H9 (cell line): ENCODE measurements around the gene PKN1. TPM values are rescaled to one million over a fixed set of nuclear protein-coding genes. Genes with fewer than 3 reads are reported as not detected.

Experiments
- DNase-seq: peaks from one replicate; pipeline ENCODE4 v3.0.0-alpha.2; 2017
- H2AFZ ChIP-seq: one replicate; pipeline ENCODE4 v1.6.1; 2013; ENCODE audit warnings: mild to moderate bottlenecking, low read length, control low read depth, moderate library complexity
- H2AK5ac ChIP-seq: 2 replicates; pipeline ENCODE4 v1.6.1; 2013; ENCODE audit warnings: low read length, control low read depth, mixed read lengths; ENCODE audit not compliant: insufficient read length
- H2BK120ac ChIP-seq: one replicate; pipeline ENCODE4 v1.6.1; 2013; ENCODE audit warnings: low read depth, mild to moderate bottlenecking, low read length, control low read depth, inconsistent platforms; ENCODE audit not compliant: poor library complexity, severe bottlenecking
- H2BK12ac ChIP-seq: 2 replicates; pipeline ENCODE4 v1.6.1; 2013; ENCODE audit warnings: low read length, control low read depth, mixed read lengths, low read depth; ENCODE audit not compliant: insufficient read length
- H2BK15ac ChIP-seq: 2 replicates; pipeline ENCODE4 v1.6.1; 2013; ENCODE audit warnings: low read depth, low read length, control low read depth
- H2BK20ac ChIP-seq: one replicate; pipeline ENCODE4 v1.6.1; 2013; ENCODE audit warnings: low read depth, mild to moderate bottlenecking, low read length, control low read depth, inconsistent platforms; ENCODE audit not compliant: poor library complexity, severe bottlenecking
- H2BK5ac ChIP-seq: 2 replicates; pipeline ENCODE4 v1.6.1; 2013; ENCODE audit warnings: low read length, control low read depth, mixed read lengths; ENCODE audit not compliant: insufficient read length
- H3K14ac ChIP-seq: 2 replicates; pipeline ENCODE4 v1.6.1; 2013; ENCODE audit warnings: low read length, control low read depth; ENCODE audit not compliant: insufficient read depth
- H3K18ac ChIP-seq: 2 replicates; pipeline ENCODE4 v1.6.1; 2013; ENCODE audit warnings: low read depth, mild to moderate bottlenecking, mixed read lengths, low read length, control low read depth; ENCODE audit not compliant: insufficient read length
- H3K23ac ChIP-seq: 2 replicates; pipeline ENCODE4 v1.6.1; 2013; ENCODE audit warnings: low read length, control low read depth, mixed read lengths, low read depth; ENCODE audit not compliant: insufficient read length
- H3K23me2 ChIP-seq: 2 replicates; pipeline ENCODE4 v1.6.1; 2013; ENCODE audit warnings: low read depth, mild to moderate bottlenecking, mixed read lengths, low read length, control low read depth; ENCODE audit not compliant: insufficient read length, poor library complexity, severe bottlenecking
- H3K27ac ChIP-seq: 2 replicates; pipeline ENCODE4 v1.5.1; 2013; ENCODE audit warnings: low read length, control low read depth, mixed read lengths, low read depth; ENCODE audit not compliant: insufficient read length
- H3K27me3 ChIP-seq: 2 replicates; pipeline ENCODE4 v1.6.1; 2013; ENCODE audit warnings: low read length, control low read depth, inconsistent platforms; ENCODE audit not compliant: insufficient read depth
- H3K4ac ChIP-seq: 2 replicates; pipeline ENCODE4 v1.6.1; 2013; ENCODE audit warnings: low read depth, mild to moderate bottlenecking, control low read depth, inconsistent platforms, low read length, moderate library complexity
- H3K4me1 ChIP-seq: 2 replicates; pipeline ENCODE4 v1.6.1; 2013; ENCODE audit warnings: low read length, control low read depth, inconsistent platforms; ENCODE audit not compliant: insufficient read depth
- H3K4me2 ChIP-seq: 2 replicates; pipeline ENCODE4 v1.6.1; 2013; ENCODE audit warnings: low read length, control low read depth, mixed read lengths; ENCODE audit not compliant: insufficient read length, insufficient read depth
- H3K56ac ChIP-seq: 2 replicates; pipeline ENCODE4 v1.6.1; 2013; ENCODE audit warnings: low read depth, mild to moderate bottlenecking, mixed read lengths, low read length, control low read depth; ENCODE audit not compliant: insufficient read length
- H3K79me1 ChIP-seq: 2 replicates; pipeline ENCODE4 v1.6.1; 2013; ENCODE audit warnings: low read depth, mild to moderate bottlenecking, moderate library complexity, low read length, control low read depth, inconsistent platforms; ENCODE audit not compliant: insufficient read depth, poor library complexity, severe bottlenecking
- H3K79me2 ChIP-seq: 2 replicates; pipeline ENCODE4 v1.6.1; 2013; ENCODE audit warnings: low read length, control low read depth, inconsistent platforms; ENCODE audit not compliant: insufficient read depth
- H3K9ac ChIP-seq: 2 replicates; pipeline ENCODE4 v1.6.1; 2013; ENCODE audit warnings: low read length, control low read depth, mixed read lengths; ENCODE audit not compliant: insufficient read length; ENCODE audit errors: extremely low read depth
- H3K9me3 ChIP-seq: one replicate; pipeline ENCODE4 v1.6.1; 2013; ENCODE audit warnings: low read depth, low read length, inconsistent platforms; ENCODE audit not compliant: control insufficient read depth
- H3T11ph ChIP-seq: one replicate; pipeline ENCODE4 v1.6.1; 2013; ENCODE audit warnings: mild to moderate bottlenecking, low read length, control low read depth, inconsistent platforms
- H4K20me1 ChIP-seq: one replicate; pipeline ENCODE4 v1.6.1; 2013; ENCODE audit not compliant: control insufficient read depth, insufficient read length, insufficient read depth
- H4K5ac ChIP-seq: 2 replicates; pipeline ENCODE4 v1.6.1; 2013; ENCODE audit warnings: low read depth, mild to moderate bottlenecking, mixed read lengths, low read length, control low read depth; ENCODE audit not compliant: insufficient read length
- H4K8ac ChIP-seq: replicated peaks from 2 replicates; pipeline ENCODE4 v1.6.1; 2013; ENCODE audit warnings: low read length, control low read depth, mixed read lengths, low read depth; ENCODE audit not compliant: insufficient read length
- H4K91ac ChIP-seq: 2 replicates; pipeline ENCODE4 v1.6.1; 2013; ENCODE audit warnings: low read depth, mild to moderate bottlenecking, moderate library complexity, mixed read lengths, low read length, control low read depth; ENCODE audit not compliant: insufficient read length
- H3K27ac Mint-ChIP-seq, 3 experiments: 2 replicates in 2 of 3; 3 replicates in 1 of 3; pipeline ENCODE4 v1.8.0; 2020 to 2021; ENCODE audit warnings: mixed read lengths in 3 of 3, mild to moderate bottlenecking in 1 of 3, moderate library complexity in 1 of 3
- H3K27me3 Mint-ChIP-seq: 2 replicates; pipeline ENCODE4 v1.8.0; 2021; ENCODE audit warnings: low read depth, mild to moderate bottlenecking, moderate library complexity, mixed read lengths
- H3K36me3 Mint-ChIP-seq, 3 experiments: 2 replicates in 2 of 3; 3 replicates in 1 of 3; pipeline ENCODE4 v1.8.0; 2020 to 2021; ENCODE audit warnings: low read depth in 3 of 3, mixed read lengths in 3 of 3; ENCODE audit not compliant: insufficient read depth in 1 of 3
- H3K4me1 Mint-ChIP-seq, 2 experiments: 2 replicates each; pipeline ENCODE4 v1.8.0; 2020; ENCODE audit warnings: mixed read lengths in 2 of 2
- H3K4me3 Mint-ChIP-seq, 2 experiments: 2 replicates in 1 of 2; 3 replicates in 1 of 2; pipeline ENCODE4 v1.8.0; 2020 to 2021; ENCODE audit warnings: mild to moderate bottlenecking in 2 of 2, mixed read lengths in 2 of 2, moderate library complexity in 1 of 2
- H3K9me3 Mint-ChIP-seq, 2 experiments: 2 replicates in 1 of 2; 3 replicates in 1 of 2; pipeline ENCODE4 v1.8.0; 2020; ENCODE audit warnings: mild to moderate bottlenecking in 2 of 2, mixed read lengths in 2 of 2, moderate library complexity in 1 of 2
- CTCF ChIP-seq: fragments of 200-600 bp; sonication (generic); conservative IDR thresholded peaks from 3 replicates; pipeline ENCODE4 v1.8.0; 2021; ENCODE audit warnings: antibody characterized with exemption, mild to moderate bottlenecking
- WGBS: extraction: QIAGEN DNeasy Blood & Tissue Kit; methylation state at CpG from one replicate; pipeline ENCODE4 v1.1.7; 2013; ENCODE audit warnings: missing lambda C conversion rate, low lambda C conversion rate, mixed read lengths; ENCODE audit not compliant: insufficient read length; ENCODE audit errors: extremely low coverage; 5-methylcytosine and 5-hydroxymethylcytosine counted together
- total RNA-seq: library from RNA; stranded (reverse); gene quantifications from 2 replicates; pipeline ENCODE4 v1.2.1, GENCODE V29; 2021

PKN1 gene
- total RNA-seq, 1 experiment from 2014 or later, result 159 TPM

- H3K23me2 ChIP-seq, result peaks cover 7% of the 10 kb centered on the region
- peak overlapping the region; percentile 59 for H3K9ac ChIP-seq
- DNase-seq, result no peak
- peak overlapping the region; percentile 17; the same call in 1 of the 2 replicates for H3K14ac ChIP-seq
- Mint-ChIP-seq H3K4me1 (peaks cover 7 to 10% of the 10 kb centered on the region in 2 experiments), H3K9me3 (no peaks in the 10 kb centered on the region), H3K36me3 (peaks cover 0 to 8% (median 0%) of the 10 kb centered on the region in 3 experiments; a peak in 2 of 7 replicates), H3K27me3 (peaks cover 20% of the 10 kb centered on the region), H3K4me3 (peak overlapping the region; percentile 71 to 81), H3K27ac (no peak overlapping the region)
- no peaks in the 10 kb centered on the region for H3K27me3 ChIP-seq
- no peak overlapping the region for H2BK20ac ChIP-seq
- WGBS, result no CpG with 5 or more reads among the region's 52 CpGs
- H3K4me1 ChIP-seq, result no peaks in the 10 kb centered on the region
- H2AFZ ChIP-seq, result no peak overlapping the region
- H4K5ac ChIP-seq, result no peak overlapping the region
- H3T11ph ChIP-seq, result no peak overlapping the region
- no peak overlapping the region for H2AK5ac ChIP-seq
- no peak overlapping the region for H3K56ac ChIP-seq
- H4K8ac ChIP-seq, result no peak overlapping the region
- H2BK120ac ChIP-seq, result no peak overlapping the region
- H3K79me1 ChIP-seq, result peaks cover 4% of the 10 kb centered on the region
- no peak overlapping the region for H3K18ac ChIP-seq
- H2BK5ac ChIP-seq, result no peak overlapping the region
- H3K23ac ChIP-seq, result no peak overlapping the region
- TF ChIP-seq CTCF, result no peak
- H3K4ac ChIP-seq, result no peak overlapping the region
- H3K9me3 ChIP-seq, result no peaks in the 10 kb centered on the region
- H3K27ac ChIP-seq, result no peak overlapping the region
- no peak overlapping the region for H4K91ac ChIP-seq
- H2BK15ac ChIP-seq, result no peak overlapping the region
- peak overlapping the region; percentile 43 for H3K4me2 ChIP-seq
- H3K79me2 ChIP-seq, result peaks cover 1% of the 10 kb centered on the region; the same call in 1 of the 2 replicates
- no peaks in the 10 kb centered on the region for H4K20me1 ChIP-seq
- H2BK12ac ChIP-seq, result no peak overlapping the region
These were observed 722 bp downstream of the PKN1 start for GRCh38 chr19:14433554-14434501.
